A673 (cell line): ENCODE results near the gene CYB5RL.

ENCODE experiments used
- EZH2 ChIP-seq: fragments of 200-600 bp; sonication (generic); IDR thresholded peaks from 2 replicates; pipeline ENCODE4 v1.6.1; 2017; ENCODE audit warnings: borderline replicate concordance, low read depth, mild to moderate bottlenecking, mixed read lengths, antibody characterized with exemption, low read length; ENCODE audit not compliant: poor library complexity, severe bottlenecking
- TF ChIP-seq, protein P1 (sequence below): fragments of 300-800, 200-600 bp; sonication (generic); conservative IDR thresholded peaks from 2 replicates; pipeline ENCODE4 v1.5.1; 2017; ENCODE audit warnings: low read depth, mild to moderate bottlenecking, antibody characterized with exemption, low read length, moderate library complexity, mixed read lengths

- TF ChIP-seq EZH2: no peak
- TF ChIP-seq, protein P1, sequence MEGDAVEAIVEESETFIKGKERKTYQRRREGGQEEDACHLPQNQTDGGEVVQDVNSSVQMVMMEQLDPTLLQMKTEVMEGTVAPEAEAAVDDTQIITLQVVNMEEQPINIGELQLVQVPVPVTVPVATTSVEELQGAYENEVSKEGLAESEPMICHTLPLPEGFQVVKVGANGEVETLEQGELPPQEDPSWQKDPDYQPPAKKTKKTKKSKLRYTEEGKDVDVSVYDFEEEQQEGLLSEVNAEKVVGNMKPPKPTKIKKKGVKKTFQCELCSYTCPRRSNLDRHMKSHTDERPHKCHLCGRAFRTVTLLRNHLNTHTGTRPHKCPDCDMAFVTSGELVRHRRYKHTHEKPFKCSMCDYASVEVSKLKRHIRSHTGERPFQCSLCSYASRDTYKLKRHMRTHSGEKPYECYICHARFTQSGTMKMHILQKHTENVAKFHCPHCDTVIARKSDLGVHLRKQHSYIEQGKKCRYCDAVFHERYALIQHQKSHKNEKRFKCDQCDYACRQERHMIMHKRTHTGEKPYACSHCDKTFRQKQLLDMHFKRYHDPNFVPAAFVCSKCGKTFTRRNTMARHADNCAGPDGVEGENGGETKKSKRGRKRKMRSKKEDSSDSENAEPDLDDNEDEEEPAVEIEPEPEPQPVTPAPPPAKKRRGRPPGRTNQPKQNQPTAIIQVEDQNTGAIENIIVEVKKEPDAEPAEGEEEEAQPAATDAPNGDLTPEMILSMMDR: no peak
Measured at GRCh38 chr1:54241364-54241763, 41.5 kb upstream of the CYB5RL start.
